ENCODE data around the gene RNF121.
A peak's percentile ranks its signal among the peaks of the same experiment; 100 is the strongest.

Gene RNF121

DNA sequence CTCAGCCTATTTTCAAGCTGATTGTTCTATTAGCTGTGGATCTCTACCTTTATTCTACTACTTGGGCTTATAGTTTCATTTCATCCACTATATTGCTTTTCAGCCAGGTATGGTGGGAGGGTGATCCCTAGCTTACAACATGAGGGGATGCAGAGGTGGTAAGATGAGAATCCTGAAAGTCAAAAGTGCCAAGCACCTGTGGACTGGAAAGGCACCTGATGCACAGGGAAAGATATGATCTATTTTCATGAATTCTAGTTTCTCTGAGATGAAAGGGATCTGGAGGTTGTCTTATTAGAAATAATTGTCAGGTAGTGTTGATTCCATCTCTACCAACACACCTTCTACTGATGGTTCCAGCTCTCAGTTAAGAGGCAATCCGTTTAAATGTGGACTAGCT lies 48.2 kb downstream of the RNF121 start:
- Histone ChIP-seq H3K4me3 (ENCODE audit: low read length) (no peak overlapping the region), H3K27me3 (ENCODE audit: control insufficient read depth, insufficient read depth, low read length) (no peaks in the 10 kb centered on the region), H3K9me3 (ENCODE audit: control insufficient read depth, low read length) (no peaks in the 10 kb centered on the region), H3K36me3 (ENCODE audit: control insufficient read depth, insufficient read depth, low read length) (no peaks in the 10 kb centered on the region), H3K9ac (ENCODE audit: low read length) (no peak overlapping the region), H3K4me1 (ENCODE audit: control insufficient read depth, insufficient read depth, low read length) (no peaks in the 10 kb centered on the region)

DNA sequence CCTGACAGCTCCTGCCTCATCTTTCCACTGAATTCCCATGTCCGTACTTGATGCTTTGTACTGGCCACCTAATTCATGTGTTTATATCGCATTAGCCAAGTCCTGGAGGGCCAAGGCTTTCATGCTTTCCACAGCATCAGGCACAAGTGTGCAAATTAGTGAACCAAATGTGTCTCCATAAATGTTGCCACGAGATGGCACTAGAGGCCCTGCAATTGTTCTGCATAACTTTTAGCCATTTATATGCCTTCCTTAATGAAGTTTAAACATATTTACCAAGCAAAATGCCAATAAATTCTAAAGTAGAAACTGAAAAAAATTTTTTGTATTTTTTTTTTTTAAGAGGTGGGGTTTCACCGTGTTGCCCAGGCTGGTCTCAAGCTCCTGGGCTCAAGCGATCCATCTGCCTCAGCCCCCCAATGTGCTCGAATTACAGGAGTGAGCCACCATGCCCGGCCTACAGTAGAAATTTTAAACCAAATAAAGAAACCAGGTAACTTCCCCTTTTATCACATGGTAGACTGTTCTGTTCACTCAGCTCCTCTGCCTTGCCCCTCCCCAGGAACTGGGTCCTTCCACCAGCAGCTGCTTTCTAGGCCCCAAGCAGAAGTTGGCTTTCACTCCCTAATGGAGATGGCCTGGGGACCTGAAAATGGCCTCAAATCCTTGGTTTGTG lies 49.0 kb downstream of the RNF121 start:
- no peaks in the 10 kb centered on the region for H3K36me3 ChIP-seq (ENCODE audit: control insufficient read depth, insufficient read depth, low read length)
- H3K4me3 ChIP-seq (ENCODE audit: low read length): no peak overlapping the region
- H3K9me3 ChIP-seq (ENCODE audit: control insufficient read depth, low read length): no peaks in the 10 kb centered on the region
- H3K4me1 ChIP-seq (ENCODE audit: control insufficient read depth, insufficient read depth, low read length): no peaks in the 10 kb centered on the region
- no peak overlapping the region for H3K9ac ChIP-seq (ENCODE audit: low read length)
- no peaks in the 10 kb centered on the region for H3K27me3 ChIP-seq (ENCODE audit: control insufficient read depth, insufficient read depth, low read length)

DNA sequence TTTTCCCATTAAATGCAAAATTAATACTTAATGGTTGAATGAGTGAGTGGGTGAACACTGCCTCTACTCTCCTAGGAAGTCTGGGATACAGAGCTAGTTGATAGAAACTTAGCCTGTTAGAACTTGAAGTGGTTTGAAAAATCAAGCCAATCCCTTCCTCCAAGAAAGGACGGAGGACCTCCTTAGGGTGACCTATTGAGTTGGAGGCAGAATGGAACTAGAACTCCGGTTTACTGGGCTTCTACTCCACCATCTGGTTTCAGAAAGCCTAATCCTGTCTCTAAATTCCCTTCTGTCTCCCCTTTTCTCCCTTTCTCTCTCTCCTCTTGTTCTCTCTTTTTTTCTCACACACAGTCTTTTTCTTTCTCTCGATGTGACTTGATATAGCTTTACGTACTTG lies 50.2 kb downstream of the RNF121 start:
- Histone ChIP-seq H3K27me3 (ENCODE audit: control insufficient read depth, insufficient read depth, low read length) (no peaks in the 10 kb centered on the region), H3K4me1 (ENCODE audit: control insufficient read depth, insufficient read depth, low read length) (no peaks in the 10 kb centered on the region), H3K9ac (ENCODE audit: low read length) (no peak overlapping the region), H3K36me3 (ENCODE audit: control insufficient read depth, insufficient read depth, low read length) (no peaks in the 10 kb centered on the region), H3K9me3 (ENCODE audit: control insufficient read depth, low read length) (no peaks in the 10 kb centered on the region), H3K4me3 (ENCODE audit: low read length) (no peak overlapping the region)

DNA sequence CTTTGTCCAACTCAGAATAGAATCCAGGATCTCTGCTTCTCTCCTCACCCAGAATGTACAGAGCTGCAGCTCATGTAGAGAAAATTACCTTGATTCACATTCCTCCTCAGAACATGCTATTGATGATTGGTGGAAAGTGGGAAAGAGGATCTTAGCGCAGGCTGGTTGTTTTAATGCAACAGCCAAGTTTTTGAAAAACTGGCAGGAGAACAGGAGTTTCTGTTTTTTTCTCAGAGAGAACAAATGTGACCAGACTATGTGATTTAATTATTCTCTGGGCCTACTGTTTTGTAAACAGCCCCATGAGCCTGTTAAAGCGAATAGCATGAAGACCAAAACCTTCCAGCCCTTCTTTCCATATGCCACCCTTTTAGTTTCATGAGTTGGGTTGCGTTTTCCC lies 50.8 kb downstream of the RNF121 start:
- H3K4me3 ChIP-seq (ENCODE audit: low read length): no peak overlapping the region
- H3K36me3 ChIP-seq (ENCODE audit: control insufficient read depth, insufficient read depth, low read length): no peaks in the 10 kb centered on the region
- H3K9me3 ChIP-seq (ENCODE audit: control insufficient read depth, low read length): no peaks in the 10 kb centered on the region
- no peaks in the 10 kb centered on the region for H3K27me3 ChIP-seq (ENCODE audit: control insufficient read depth, insufficient read depth, low read length)
- no peak overlapping the region for H3K9ac ChIP-seq (ENCODE audit: low read length)
- no peaks in the 10 kb centered on the region for H3K4me1 ChIP-seq (ENCODE audit: control insufficient read depth, insufficient read depth, low read length)

DNA sequence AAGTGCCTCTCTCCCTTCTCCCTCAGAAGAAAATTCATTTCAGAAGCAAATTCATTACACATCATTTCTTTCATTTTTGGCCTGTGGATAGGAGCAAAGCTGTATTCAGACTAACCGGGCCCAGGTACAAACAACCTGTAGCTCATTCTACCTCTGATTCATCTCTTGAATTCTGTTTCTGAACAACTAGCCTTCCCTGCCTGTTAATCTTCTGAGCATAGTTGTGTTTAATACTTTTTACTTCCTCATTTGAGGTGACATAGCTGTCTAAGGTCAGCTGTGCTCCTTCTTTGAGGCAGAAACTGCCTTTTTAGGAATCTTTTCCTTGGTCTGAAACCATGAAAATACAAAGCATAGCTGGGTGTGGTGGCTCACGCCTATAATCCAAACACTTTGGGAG lies 57.3 kb downstream of the RNF121 start:
- Histone ChIP-seq H3K36me3 (ENCODE audit: control insufficient read depth, insufficient read depth, low read length) (no peaks in the 10 kb centered on the region), H3K9me3 (ENCODE audit: control insufficient read depth, low read length) (no peaks in the 10 kb centered on the region), H3K27me3 (ENCODE audit: control insufficient read depth, insufficient read depth, low read length) (no peaks in the 10 kb centered on the region), H3K9ac (ENCODE audit: low read length) (no peak overlapping the region), H3K4me3 (ENCODE audit: low read length) (no peak overlapping the region), H3K4me1 (ENCODE audit: control insufficient read depth, insufficient read depth, low read length) (no peaks in the 10 kb centered on the region)

DNA sequence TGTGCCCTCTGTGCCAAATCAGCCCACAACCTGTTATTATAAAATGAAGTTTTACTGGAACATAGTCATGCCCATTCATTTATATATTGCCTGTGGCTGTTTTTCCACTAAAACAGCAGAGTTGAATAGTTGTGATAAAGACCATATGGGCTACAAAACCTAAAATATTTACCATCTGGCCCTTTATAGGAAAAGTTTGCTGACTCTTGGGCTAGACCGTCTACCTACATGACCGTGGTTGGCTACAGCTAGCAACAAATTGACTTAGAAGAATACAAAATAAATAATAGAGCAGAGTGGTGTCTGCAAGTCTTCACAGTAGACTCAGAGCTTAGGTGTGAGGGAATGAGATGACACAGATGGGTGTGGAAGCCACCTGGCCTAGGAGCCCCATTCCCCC lies 58.7 kb downstream of the RNF121 start:
- Histone ChIP-seq H3K36me3 (ENCODE audit: control insufficient read depth, insufficient read depth, low read length) (no peaks in the 10 kb centered on the region), H3K4me3 (ENCODE audit: low read length) (no peak overlapping the region), H3K27me3 (ENCODE audit: control insufficient read depth, insufficient read depth, low read length) (no peaks in the 10 kb centered on the region), H3K4me1 (ENCODE audit: control insufficient read depth, insufficient read depth, low read length) (no peaks in the 10 kb centered on the region), H3K9ac (ENCODE audit: low read length) (no peak overlapping the region), H3K9me3 (ENCODE audit: control insufficient read depth, low read length) (no peaks in the 10 kb centered on the region)

DNA sequence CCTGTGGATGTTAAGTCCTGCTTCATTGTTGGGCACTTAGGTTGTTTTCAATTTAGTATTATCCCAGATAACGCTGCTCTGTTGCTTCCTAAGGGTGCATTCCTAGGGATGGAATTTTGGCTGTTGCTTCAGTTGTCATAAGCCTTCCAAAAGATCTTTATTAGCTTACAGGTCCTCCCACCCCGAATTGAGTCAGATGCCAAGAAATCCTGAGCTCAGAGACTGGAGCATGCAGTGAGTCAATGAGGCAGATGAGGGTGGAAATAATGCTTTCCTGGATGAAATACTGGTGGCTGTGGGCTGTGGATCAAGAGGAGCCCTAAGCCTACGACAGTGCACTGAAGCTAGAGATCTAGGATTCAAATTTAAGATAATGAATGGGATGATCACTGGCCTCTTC lies 59.2 kb downstream of the RNF121 start:
- Histone ChIP-seq H3K9me3 (ENCODE audit: control insufficient read depth, low read length) (no peaks in the 10 kb centered on the region), H3K9ac (ENCODE audit: low read length) (no peak overlapping the region), H3K27me3 (ENCODE audit: control insufficient read depth, insufficient read depth, low read length) (no peaks in the 10 kb centered on the region), H3K36me3 (ENCODE audit: control insufficient read depth, insufficient read depth, low read length) (no peaks in the 10 kb centered on the region), H3K4me3 (ENCODE audit: low read length) (no peak overlapping the region), H3K4me1 (ENCODE audit: control insufficient read depth, insufficient read depth, low read length) (no peaks in the 10 kb centered on the region)

DNA sequence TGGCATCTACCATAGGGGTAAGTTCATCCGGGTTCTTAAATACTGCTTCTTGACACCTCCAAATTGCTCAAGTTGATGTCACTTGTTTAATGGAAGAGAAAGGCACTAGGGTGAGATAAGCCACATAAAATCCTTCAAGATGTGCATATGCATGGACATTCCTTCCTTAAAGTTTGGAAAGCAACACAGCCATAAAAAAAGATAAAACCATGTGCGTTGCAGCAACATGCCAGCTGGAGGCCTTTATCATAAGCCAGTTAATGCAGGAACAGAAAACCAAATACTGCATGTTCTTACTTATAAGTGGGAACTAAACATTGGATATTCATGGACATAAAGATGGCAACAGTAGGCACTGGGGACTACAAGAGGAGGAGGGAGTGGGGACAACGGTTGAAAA lies 61.9 kb downstream of the RNF121 start:
- H3K9me3 ChIP-seq (ENCODE audit: control insufficient read depth, low read length): no peaks in the 10 kb centered on the region
- no peak overlapping the region for H3K4me3 ChIP-seq (ENCODE audit: low read length)
- no peaks in the 10 kb centered on the region for H3K36me3 ChIP-seq (ENCODE audit: control insufficient read depth, insufficient read depth, low read length)
- no peaks in the 10 kb centered on the region for H3K4me1 ChIP-seq (ENCODE audit: control insufficient read depth, insufficient read depth, low read length)
- no peak overlapping the region for H3K9ac ChIP-seq (ENCODE audit: low read length)
- H3K27me3 ChIP-seq (ENCODE audit: control insufficient read depth, insufficient read depth, low read length): no peaks in the 10 kb centered on the region

DNA sequence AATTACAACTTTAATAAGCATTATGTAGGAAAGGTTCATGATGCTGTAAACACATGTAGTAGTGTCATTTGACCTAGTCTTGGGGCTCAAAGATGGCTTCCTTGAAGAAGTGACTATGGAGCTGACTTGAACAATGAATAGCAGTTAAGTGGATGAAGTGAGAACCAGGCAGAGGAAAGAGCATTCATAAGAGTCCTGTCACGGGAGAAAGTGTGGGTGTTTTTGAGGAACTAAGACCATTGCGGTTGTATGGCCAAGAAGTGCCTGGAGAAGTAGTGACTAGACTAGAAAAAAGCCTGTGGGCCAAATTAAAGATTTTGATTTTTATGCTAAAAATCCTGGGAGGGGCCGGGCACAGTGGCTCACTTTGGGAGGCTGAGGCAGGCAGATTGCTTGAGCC lies 62.6 kb downstream of the RNF121 start:
- no peaks in the 10 kb centered on the region for H3K36me3 ChIP-seq (ENCODE audit: control insufficient read depth, insufficient read depth, low read length)
- H3K9me3 ChIP-seq (ENCODE audit: control insufficient read depth, low read length): no peaks in the 10 kb centered on the region
- H3K4me3 ChIP-seq (ENCODE audit: low read length): no peak overlapping the region
- no peaks in the 10 kb centered on the region for H3K27me3 ChIP-seq (ENCODE audit: control insufficient read depth, insufficient read depth, low read length)
- no peak overlapping the region for H3K9ac ChIP-seq (ENCODE audit: low read length)
- no peaks in the 10 kb centered on the region for H3K4me1 ChIP-seq (ENCODE audit: control insufficient read depth, insufficient read depth, low read length)

DNA sequence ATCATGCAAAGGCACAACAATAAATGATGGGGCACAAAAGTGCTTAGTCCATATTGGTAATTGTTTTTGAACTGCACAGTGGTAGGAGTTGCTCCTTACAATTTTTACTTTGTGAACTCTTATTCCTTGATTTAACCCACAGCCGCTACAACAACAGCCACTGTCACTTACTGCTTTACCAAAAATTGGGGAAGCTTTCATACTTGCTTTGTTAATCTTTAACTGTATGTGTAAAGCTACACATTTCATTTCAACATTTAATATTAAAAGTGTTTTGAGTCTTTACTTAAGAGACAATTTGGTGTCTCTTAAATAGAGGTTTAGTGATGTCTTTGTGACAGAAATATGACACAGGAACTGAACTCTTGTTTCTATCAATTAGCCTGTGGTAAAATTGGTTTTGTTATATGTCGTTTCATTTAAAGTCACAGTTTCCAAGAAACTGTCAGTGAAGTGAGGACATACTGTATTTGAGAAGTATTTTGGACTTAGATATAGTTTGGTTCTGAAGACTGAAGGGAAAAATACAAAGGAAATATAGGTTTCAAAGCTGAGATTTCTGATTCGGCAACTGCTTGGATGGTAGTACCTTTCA lies 63.4 kb downstream of the RNF121 start:
- no peaks in the 10 kb centered on the region for H3K4me1 ChIP-seq (ENCODE audit: control insufficient read depth, insufficient read depth, low read length)

DNA sequence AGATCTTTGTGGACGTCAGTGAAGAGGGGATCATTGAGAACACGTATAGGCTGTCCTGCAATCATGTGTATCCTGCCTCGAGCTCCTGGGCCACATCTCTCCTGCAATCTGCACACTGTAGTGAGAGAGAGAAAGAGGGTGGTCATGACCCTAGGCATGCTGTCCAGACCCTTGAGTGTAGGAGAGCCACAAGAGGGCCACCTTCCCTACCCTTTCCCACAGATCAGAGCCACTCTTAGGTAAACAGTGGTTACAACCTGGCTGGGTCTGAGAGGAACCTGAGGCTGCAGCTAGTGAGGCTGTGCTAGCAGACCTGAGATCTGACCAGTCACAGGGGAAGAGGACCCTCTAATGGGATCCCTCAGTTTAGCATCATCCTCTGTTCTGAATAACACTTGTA lies 65.9 kb downstream of the RNF121 start:
- H3K9ac ChIP-seq (ENCODE audit: low read length): no peak overlapping the region
- no peaks in the 10 kb centered on the region for H3K36me3 ChIP-seq (ENCODE audit: control insufficient read depth, insufficient read depth, low read length)
- H3K9me3 ChIP-seq (ENCODE audit: control insufficient read depth, low read length): no peaks in the 10 kb centered on the region
- no peaks in the 10 kb centered on the region for H3K27me3 ChIP-seq (ENCODE audit: control insufficient read depth, insufficient read depth, low read length)
- peaks cover 16% of the 10 kb centered on the region for H3K4me1 ChIP-seq (ENCODE audit: control insufficient read depth, insufficient read depth, low read length)
- H3K4me3 ChIP-seq (ENCODE audit: low read length): no peak overlapping the region

More for the DNA sequence above, 63.4 kb downstream of the RNF121 start:
- Histone ChIP-seq H3K4me3 (ENCODE audit: low read length) (no peak overlapping the region), H3K9ac (ENCODE audit: low read length) (no peak overlapping the region), H3K9me3 (ENCODE audit: control insufficient read depth, low read length) (no peaks in the 10 kb centered on the region), H3K27me3 (ENCODE audit: control insufficient read depth, insufficient read depth, low read length) (no peaks in the 10 kb centered on the region), H3K36me3 (ENCODE audit: control insufficient read depth, insufficient read depth, low read length) (no peaks in the 10 kb centered on the region)

DNA sequence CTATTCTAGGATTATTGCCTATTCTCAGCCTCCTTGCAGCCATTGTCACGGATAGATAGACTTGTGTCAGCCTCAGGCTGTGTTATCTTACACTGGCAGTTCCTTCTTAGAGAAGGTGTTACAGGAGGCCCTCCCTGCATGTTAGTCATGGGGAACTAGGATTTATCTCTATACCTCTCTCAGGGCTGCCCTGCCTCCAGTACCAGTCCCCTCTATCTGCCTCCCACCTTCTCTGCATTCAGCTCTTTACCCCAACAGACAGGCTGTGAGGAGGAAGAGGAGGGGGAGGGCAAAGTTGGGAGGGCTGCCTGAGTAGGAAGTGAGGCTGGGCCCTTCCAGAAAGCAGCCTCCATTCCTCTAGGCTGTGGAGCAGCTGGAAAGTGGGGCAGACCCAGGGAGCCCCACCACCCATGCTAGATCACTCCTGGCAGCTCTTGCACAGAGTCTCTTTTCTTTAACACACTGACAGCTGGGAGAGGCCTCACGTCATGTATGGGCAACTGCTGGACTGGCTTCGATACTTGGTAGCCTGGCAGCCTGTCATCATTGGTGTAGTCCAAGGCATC lies 67.0 kb downstream of the RNF121 start:
- no peaks in the 10 kb centered on the region for H3K9me3 ChIP-seq (ENCODE audit: control insufficient read depth, low read length)
- H3K4me1 ChIP-seq (ENCODE audit: control insufficient read depth, insufficient read depth, low read length): peaks cover 21% of the 10 kb centered on the region
- no peak overlapping the region for H3K4me3 ChIP-seq (ENCODE audit: low read length)
- peak overlapping the region; percentile 9 for H3K9ac ChIP-seq (ENCODE audit: low read length)
- H3K36me3 ChIP-seq (ENCODE audit: control insufficient read depth, insufficient read depth, low read length): no peaks in the 10 kb centered on the region
- H3K27me3 ChIP-seq (ENCODE audit: control insufficient read depth, insufficient read depth, low read length): no peaks in the 10 kb centered on the region

All from mucosa of stomach (tissue), 1 donor.